Activated CD4-positive, alpha-beta T cell treated with anti-CD3 and anti-CD28 coated beads for 36 hours (primary cell): ENCODE measurements around the gene HINT2. TPM values are rescaled to one million over a fixed set of nuclear protein-coding genes. Genes with fewer than 3 reads are reported as not detected.

Source experiments
- ATAC-seq: fragments of 200-7000 bp; cut with Tn5 transposase; one replicate; pipeline ENCODE4 v1.10.0; 2021; ENCODE audit warnings: mild to moderate bottlenecking, moderate library complexity
- CTCF ChIA-PET: fragments of 350-600 bp; sonication (Branson Sonifier 250); formaldehyde crosslinking; loops from one replicate; lab custom pipeline; 2021; ENCODE audit warnings: antibody characterized with exemption; lab: Charles Lee
- POLR2A ChIA-PET: fragments of 350-600 bp; sonication (Branson Sonifier 250); formaldehyde crosslinking; loops from one replicate; lab custom pipeline; 2021; ENCODE audit warnings: antibody characterized with exemption, inconsistent platforms; lab: Charles Lee
- DNase-seq: peaks from one replicate; pipeline ENCODE4 v3.0.0-alpha.2; 2020
- H3K27ac Mint-ChIP-seq: one replicate; pipeline ENCODE4 v1.8.0; 2021; ENCODE audit warnings: mixed read lengths
- H3K27me3 Mint-ChIP-seq: one replicate; pipeline ENCODE4 v1.8.0; 2021; ENCODE audit warnings: mixed read lengths
- H3K36me3 Mint-ChIP-seq: one replicate; pipeline ENCODE4 v1.8.0; 2021; ENCODE audit warnings: low read depth, mixed read lengths
- H3K4me1 Mint-ChIP-seq: one replicate; pipeline ENCODE4 v1.8.0; 2021; ENCODE audit warnings: mixed read lengths
- H3K4me3 Mint-ChIP-seq: one replicate; pipeline ENCODE4 v1.8.0; 2021; ENCODE audit warnings: mild to moderate bottlenecking, moderate library complexity, mixed read lengths
- H3K9me3 Mint-ChIP-seq: one replicate; pipeline ENCODE4 v1.8.0; 2021; ENCODE audit warnings: low read depth, mixed read lengths
- intact Hi-C, 2 experiments: fragments of 100-400 bp; cut with DNase I in 1 of 2; cut with micrococcal nuclease in 1 of 2; formaldehyde crosslinking; loops; one replicate each; pipeline versions ENCODE4 v1.14.2 to v1.15.1; 2022 to 2024; cut with DNase I, micrococcal nuclease
- total RNA-seq, 2 experiments: library from RNA; stranded (reverse); gene quantifications; one replicate each; pipeline ENCODE4 v1.2.3, GENCODE V29; 2021

The HINT2 gene
- total RNA-seq, 2 experiments from 2014 or later, result 47.4 to 61.1 TPM

DNA sequence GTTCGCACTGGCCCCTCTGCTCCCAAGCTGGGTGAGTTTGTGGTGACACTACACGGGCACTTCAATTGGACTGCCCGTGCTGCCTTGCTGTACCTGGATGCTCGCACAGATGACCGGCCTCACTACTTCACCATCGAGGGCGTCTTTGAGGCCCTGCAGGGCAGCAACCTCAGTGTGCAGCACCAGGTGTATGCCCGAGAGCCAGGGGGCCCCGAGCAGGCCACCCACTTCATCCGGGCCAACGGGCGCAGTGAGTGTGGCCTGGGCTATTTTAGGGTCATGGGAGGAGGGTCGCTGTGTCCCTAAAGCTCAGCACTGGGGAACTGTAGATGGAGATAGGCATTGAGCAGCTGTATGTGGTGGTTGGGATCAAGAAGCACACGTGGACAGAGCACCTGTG, 22.0 kb downstream of the HINT2 start:
- intact Hi-C loops, result no loop called here
- CTCF ChIA-PET, result interaction anchor here (0.6 to 1.6 kb wide), 4 partner anchors 89 to 1186 kb away, joined by 3 to 6 read pairs (median 4); no protein-coding TSS in a partner anchor

DNA sequence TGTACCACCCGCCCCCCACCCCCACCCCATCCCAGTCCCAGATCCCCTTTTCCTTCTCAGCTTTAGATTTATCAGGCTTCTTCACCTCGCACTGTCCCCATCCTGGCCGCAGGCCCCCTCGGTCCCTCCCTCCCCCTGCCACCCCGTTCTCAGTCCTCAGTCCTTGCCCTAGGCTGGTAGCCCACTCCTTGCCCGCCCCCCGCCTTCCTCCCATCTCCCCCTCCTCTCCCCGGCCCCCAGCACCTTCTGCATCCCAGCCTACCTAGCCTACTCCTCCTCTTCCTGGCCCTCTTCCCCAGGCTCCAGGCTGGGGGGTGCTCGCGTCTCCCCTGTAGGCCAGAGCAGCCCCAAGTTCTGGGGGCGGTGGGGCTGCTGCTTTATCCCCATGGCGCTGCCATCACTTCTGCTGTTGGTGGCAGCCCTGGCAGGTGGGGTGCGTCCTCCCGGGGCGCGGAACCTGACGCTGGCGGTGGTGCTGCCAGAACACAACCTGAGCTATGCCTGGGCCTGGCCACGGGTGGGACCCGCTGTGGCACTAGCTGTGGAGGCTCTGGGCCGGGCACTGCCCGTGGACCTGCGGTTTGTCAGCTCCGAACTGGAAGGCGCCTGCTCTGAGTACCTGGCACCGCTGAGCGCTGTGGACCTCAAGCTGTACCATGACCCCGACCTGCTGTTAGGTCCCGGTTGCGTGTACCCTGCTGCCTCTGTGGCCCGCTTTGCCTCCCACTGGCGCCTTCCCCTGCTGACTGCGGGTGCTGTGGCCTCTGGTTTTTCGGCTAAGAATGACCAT, 22.6 kb downstream of the HINT2 start:
- H3K9me3 Mint-ChIP-seq, result no peaks in the 10 kb centered on the region
- peaks cover 2% of the 10 kb centered on the region for H3K36me3 Mint-ChIP-seq
- H3K27me3 Mint-ChIP-seq, result no peaks in the 10 kb centered on the region
- H3K27ac Mint-ChIP-seq, result no peak overlapping the region
- H3K4me1 Mint-ChIP-seq, result peaks cover 7% of the 10 kb centered on the region
- DNase-seq (no peak), ATAC-seq (no peak)
- intact Hi-C loops, result no loop called here
- no peak overlapping the region for H3K4me3 Mint-ChIP-seq
- ChIA-PET CTCF (interaction anchor here (0.6 to 1.6 kb wide), 5 partner anchors 32 to 1186 kb away, joined by 3 to 5 read pairs (median 3); no protein-coding TSS in a partner anchor), POLR2A (interaction anchor here (0.5 kb wide), 1 partner anchor 1147 kb away, joined by 6 read pairs; no protein-coding TSS in a partner anchor)

More for the DNA sequence above, 22.0 kb downstream of the HINT2 start:
- Mint-ChIP-seq H3K27me3 (no peaks in the 10 kb centered on the region), H3K4me3 (no peak overlapping the region), H3K36me3 (peaks cover 2% of the 10 kb centered on the region), H3K9me3 (no peaks in the 10 kb centered on the region), H3K27ac (no peak overlapping the region), H3K4me1 (peaks cover 10% of the 10 kb centered on the region)
- ATAC-seq (no peak), DNase-seq (no peak)
- POLR2A ChIA-PET, result no interaction called here

DNA sequence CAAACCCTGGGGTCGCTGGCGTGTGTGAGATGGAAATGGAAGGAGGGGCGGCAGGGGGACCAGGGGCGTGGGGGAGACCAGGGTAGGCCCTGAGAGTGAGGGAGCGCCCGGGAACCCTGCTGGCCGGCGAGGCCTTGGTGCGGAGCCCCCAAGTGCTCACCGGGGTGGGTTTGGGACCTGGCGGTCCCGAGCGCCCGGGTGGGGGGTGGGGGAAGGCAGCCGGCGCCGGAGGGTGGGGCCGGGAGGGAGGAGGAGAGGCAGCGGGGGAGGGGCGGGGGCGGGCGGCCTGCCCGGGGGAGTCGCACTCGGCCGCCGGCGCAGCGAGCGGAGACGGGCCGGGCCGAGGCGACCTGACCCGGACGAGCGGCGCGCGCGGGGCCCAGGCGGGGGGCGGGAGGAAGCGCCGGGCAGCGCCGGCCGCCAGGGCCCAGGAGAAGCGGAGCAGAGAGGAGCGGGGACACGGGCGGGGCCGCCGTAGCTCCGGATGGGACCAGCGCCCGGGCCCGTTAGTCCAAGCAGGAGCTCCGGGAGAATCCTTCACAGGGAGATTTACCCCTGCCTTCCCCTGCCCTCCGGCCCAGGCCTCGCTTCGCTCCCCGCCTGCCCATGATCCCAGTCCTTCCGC, 23.4 kb downstream of the HINT2 start, which contains the start of gene NPR2:
TSS of gene NPR2 (plus strand) at position 295 of the 625 bp plus-strand sequence. CDS start 818 bp downstream, outside the sequence.
- POLR2A ChIA-PET, result no interaction called here
- Mint-ChIP-seq H3K36me3 (peaks cover 5% of the 10 kb centered on the region), H3K27ac (no peak within 1 kb of the TSS), H3K27me3 (no peaks in the 10 kb centered on the region), H3K4me1 (peaks cover 3% of the 10 kb centered on the region), H3K9me3 (no peaks in the 10 kb centered on the region), H3K4me3 (no peak within 1 kb of the TSS)
- CTCF ChIA-PET, result interaction anchor here (0.6 to 1.6 kb wide), 2 partner anchors 91 to 121 kb away, joined by 3 to 5 read pairs; no protein-coding TSS in a partner anchor
- DNase-seq, result no peak
- ATAC-seq, result no peak
- intact Hi-C loops, result no loop called here

DNA sequence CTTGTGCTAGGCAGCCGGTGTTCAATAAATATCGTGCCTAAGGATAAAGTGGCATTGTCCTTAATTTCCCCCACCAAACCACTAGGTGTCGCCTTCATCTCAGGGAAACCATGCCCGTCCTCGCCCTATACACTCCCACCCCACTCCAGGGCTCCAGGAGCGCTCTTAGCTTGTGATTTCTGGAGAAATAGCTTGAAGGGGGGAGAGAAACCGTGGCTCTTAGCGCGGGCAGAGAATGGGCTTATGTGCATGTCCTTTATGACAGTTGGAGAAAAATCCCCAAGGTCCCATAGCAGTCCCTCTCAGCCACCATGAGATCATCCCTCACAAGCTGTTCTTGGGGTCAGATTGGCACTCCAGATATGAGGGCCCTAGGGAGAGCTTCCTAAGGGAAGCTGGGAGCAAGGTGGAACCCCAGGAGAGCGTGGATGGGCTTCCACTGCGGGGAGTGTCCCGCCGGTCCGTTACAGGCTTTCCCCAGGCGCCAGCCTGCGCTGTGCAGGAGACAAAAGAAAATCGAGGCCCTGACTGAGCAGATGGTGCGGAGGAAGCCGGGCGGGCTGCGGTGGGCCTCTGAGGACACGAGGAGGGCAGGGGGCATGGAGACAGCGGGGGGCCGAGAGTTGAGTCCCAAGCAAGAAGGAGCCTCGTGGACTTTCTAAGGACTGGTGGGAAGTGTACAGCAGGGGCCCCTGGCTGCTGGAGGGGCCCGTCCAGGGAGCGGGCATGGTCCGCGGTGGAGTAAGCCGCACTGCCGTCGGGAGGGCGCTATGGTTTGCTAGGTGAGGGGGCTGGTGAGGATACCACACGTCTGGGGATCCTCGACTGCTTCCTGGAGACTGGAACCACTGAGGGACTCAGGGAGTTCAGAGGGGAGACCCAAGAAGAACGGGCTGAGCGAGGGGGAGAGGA, 24.2 kb downstream of the HINT2 start:
- DNase-seq (peak; percentile 67), ATAC-seq (peak; percentile 94)
- Mint-ChIP-seq H3K27ac (no peak overlapping the region), H3K9me3 (no peaks in the 10 kb centered on the region), H3K4me3 (no peak overlapping the region), H3K27me3 (no peaks in the 10 kb centered on the region), H3K36me3 (peaks cover 9% of the 10 kb centered on the region), H3K4me1 (peaks cover 3% of the 10 kb centered on the region)
- CTCF ChIA-PET, result interaction anchor here (0.6 to 3.6 kb wide), 37 partner anchors 8 to 237 kb away, joined by 3 to 50 read pairs (median 4); partner anchors contain the start of genes CCDC107, FAM221B, HINT2 and RMRP
- intact Hi-C loops, result loop anchor here (1.0 kb wide), 2 partner anchors 36 to 92 kb away; no protein-coding TSS in a partner anchor
- POLR2A ChIA-PET, result interaction anchor here (0.5 kb wide), 1 partner anchor 312 kb away, joined by 4 read pairs; no protein-coding TSS in a partner anchor

DNA sequence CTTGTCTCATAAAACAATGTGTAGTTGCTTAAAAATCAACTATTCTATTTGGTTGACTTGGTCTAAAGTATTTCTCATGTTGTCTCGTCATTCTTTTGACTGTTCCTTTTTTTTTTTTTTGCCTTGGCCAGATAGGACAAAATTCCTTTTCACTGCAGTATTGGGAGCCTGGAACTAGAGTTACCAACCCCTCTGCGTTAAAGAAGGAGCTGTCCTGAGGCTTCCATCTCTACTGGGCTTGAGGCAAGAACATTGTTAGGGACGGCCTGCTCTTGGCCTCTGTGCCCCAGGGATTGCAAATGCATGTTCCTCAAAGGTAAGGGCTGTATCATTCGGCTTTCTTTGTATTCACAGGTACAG, 24.8 kb downstream of the HINT2 start:
- POLR2A ChIA-PET, result no interaction called here
- intact Hi-C loops, result loop anchor here (1.0 kb wide), 2 partner anchors 36 to 92 kb away; no protein-coding TSS in a partner anchor

DNA sequence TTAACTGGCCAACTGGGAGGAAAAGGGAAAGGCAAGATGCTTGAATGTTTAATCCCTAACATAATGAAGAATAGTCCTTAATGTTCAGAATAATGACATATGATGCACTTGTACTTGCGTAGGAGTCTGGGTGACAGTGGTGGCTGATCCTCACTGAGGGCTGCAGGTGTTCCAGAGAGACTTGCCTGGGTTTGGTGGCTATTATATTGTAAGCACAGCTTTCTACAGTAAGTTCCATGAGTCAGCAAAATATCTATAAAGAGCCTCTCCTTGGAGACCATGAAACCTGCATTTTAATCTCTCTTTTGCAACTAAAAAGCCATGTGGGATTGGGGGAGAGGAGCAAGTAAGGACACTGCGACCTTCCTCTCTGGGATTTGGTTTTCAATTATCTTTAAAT, 25.3 kb downstream of the HINT2 start:
- POLR2A ChIA-PET, result no interaction called here
- no peaks in the 10 kb centered on the region for H3K27me3 Mint-ChIP-seq
- peaks cover 12% of the 10 kb centered on the region for H3K36me3 Mint-ChIP-seq
- no peaks in the 10 kb centered on the region for H3K9me3 Mint-ChIP-seq
- H3K4me3 Mint-ChIP-seq, result no peak overlapping the region
- no peak for ATAC-seq
- no peak for DNase-seq
- H3K27ac Mint-ChIP-seq, result no peak overlapping the region
- peaks cover 3% of the 10 kb centered on the region for H3K4me1 Mint-ChIP-seq
- intact Hi-C loops, result no loop called here
- CTCF ChIA-PET, result interaction anchor here (0.6 to 3.6 kb wide), 28 partner anchors 7 to 236 kb away, joined by 3 to 50 read pairs (median 5); partner anchors contain the start of genes CCDC107, FAM221B, HINT2 and RMRP

More for the DNA sequence above, 24.8 kb downstream of the HINT2 start:
- Mint-ChIP-seq H3K9me3 (no peaks in the 10 kb centered on the region), H3K36me3 (peaks cover 10% of the 10 kb centered on the region), H3K27me3 (no peaks in the 10 kb centered on the region), H3K4me3 (no peak overlapping the region), H3K4me1 (peaks cover 3% of the 10 kb centered on the region), H3K27ac (no peak overlapping the region)
- DNase-seq, result no peak
- CTCF ChIA-PET, result interaction anchor here (0.6 to 3.6 kb wide), 34 partner anchors 8 to 236 kb away, joined by 3 to 50 read pairs (median 4); partner anchors contain the start of genes CCDC107, FAM221B, HINT2 and RMRP
- no peak for ATAC-seq

DNA sequence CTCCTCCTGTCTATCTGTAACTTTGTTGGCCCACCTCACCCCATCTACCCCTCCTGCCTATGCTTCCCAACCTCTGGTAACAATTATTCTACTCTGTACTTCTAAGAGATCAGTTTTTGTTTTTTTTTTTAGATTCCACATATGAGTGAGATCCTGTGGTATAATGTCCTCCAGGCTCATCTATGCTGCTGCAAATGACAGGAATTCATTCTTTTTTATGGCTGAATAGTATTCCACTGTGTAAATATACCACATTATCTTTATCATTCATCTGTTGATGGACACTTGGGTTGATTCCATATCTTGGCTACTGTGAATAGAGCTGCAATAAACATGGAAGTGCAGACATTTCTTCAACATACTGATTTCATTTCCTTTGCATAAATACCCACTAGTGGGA, 31.4 kb downstream of the HINT2 start:
- intact Hi-C loops, result no loop called here
- ChIA-PET CTCF (interaction anchor here (1.0 kb wide), 1 partner anchor 99 kb away, joined by 3 read pairs; no protein-coding TSS in a partner anchor), POLR2A (no interaction called here)
- ATAC-seq (no peak), DNase-seq (no peak)
- no peak overlapping the region for H3K4me3 Mint-ChIP-seq
- H3K36me3 Mint-ChIP-seq, result peaks cover 26% of the 10 kb centered on the region
- H3K27ac Mint-ChIP-seq, result no peak overlapping the region
- no peaks in the 10 kb centered on the region for H3K4me1 Mint-ChIP-seq
- no peaks in the 10 kb centered on the region for H3K9me3 Mint-ChIP-seq
- no peaks in the 10 kb centered on the region for H3K27me3 Mint-ChIP-seq

DNA sequence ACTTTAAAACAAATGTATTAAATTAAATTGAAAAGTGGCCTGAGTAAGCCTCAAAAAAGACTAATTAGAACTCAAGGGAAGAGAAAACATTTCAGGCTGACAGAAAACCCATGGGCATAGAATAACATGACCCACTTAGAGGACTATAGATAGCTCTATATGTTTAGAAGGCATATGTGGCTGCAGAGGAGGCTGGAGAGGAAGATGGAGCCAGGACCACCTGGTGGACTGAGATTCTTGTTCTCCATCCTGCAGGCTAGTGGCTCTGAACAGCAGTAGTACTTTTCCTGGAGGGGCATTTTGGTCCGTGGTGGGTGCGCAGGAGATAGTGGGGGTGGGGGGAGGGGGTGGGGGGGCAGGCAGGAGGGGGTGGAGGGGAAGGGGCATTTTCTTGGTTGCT, 33.8 kb downstream of the HINT2 start:
- CTCF ChIA-PET, result interaction anchor here (0.5 to 1.1 kb wide), 2 partner anchors 9 to 88 kb away, joined by 3 to 6 read pairs; no protein-coding TSS in a partner anchor
- intact Hi-C loops, result no loop called here
- Mint-ChIP-seq H3K4me1 (no peaks in the 10 kb centered on the region), H3K27me3 (no peaks in the 10 kb centered on the region), H3K4me3 (no peak overlapping the region), H3K27ac (no peak overlapping the region), H3K36me3 (peaks cover 23% of the 10 kb centered on the region), H3K9me3 (no peaks in the 10 kb centered on the region)
- POLR2A ChIA-PET, result no interaction called here
- DNase-seq, result no peak
- no peak for ATAC-seq

DNA sequence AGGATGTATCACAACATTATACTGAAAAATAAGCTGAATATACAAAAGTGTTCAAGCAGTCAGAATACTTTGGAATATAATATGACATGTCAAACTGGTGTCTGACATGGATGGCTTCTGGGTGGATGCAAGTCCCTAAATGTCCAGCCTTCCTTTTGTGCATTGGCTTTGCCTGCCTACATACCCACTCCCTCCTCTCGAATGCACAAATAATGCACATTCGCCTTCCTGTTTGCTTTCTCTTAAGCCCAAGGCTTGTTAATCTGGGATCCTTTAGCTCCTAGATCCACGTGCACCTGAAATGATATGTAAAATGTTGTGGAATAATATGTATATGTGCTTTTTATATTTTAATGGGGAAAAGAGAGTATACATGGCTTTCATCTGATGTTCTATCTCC, 36.3 kb downstream of the HINT2 start:
- DNase-seq (no peak), ATAC-seq (no peak)
- no peaks in the 10 kb centered on the region for H3K9me3 Mint-ChIP-seq
- intact Hi-C loops, result no loop called here
- ChIA-PET POLR2A (no interaction called here), CTCF (interaction anchor here (1.6 to 1.7 kb wide), 4 partner anchors 11 to 48 kb away, joined by 4 to 16 read pairs (median 6); no protein-coding TSS in a partner anchor)
- H3K4me3 Mint-ChIP-seq, result no peak overlapping the region
- H3K27ac Mint-ChIP-seq, result no peak overlapping the region
- no peaks in the 10 kb centered on the region for H3K27me3 Mint-ChIP-seq
- H3K36me3 Mint-ChIP-seq, result peaks cover 12% of the 10 kb centered on the region
- H3K4me1 Mint-ChIP-seq, result no peaks in the 10 kb centered on the region

DNA sequence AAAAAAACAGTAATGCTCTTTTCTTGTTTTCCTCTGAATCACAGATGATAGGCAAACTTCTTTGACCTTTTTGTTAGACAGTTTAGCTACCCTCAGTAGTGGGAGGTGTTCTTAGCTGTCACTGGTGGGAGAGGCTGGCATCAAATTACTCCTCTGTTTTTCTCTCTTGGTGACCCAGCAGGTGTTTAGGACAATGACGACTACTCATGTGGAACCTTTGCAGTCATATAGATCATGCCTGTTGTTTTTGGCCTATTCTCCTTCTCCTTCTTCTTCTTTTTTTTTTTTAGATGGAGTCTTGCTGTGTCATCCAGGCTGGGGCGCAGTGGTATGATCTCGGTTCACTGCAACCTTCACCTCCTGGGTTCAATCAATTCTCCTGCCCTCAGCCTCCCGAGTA, 38.8 kb downstream of the HINT2 start:
- CTCF ChIA-PET, result interaction anchor here (0.9 to 2.7 kb wide), 6 partner anchors 13 to 106 kb away, joined by 3 to 17 read pairs (median 5); no protein-coding TSS in a partner anchor
- POLR2A ChIA-PET, result interaction anchor here (0.6 to 1.1 kb wide), 2 partner anchors 28 to 120 kb away, joined by 3 to 4 read pairs; no protein-coding TSS in a partner anchor
- Mint-ChIP-seq H3K27me3 (no peaks in the 10 kb centered on the region), H3K27ac (no peak overlapping the region), H3K36me3 (peaks cover 8% of the 10 kb centered on the region), H3K4me3 (no peak overlapping the region), H3K9me3 (no peaks in the 10 kb centered on the region), H3K4me1 (no peaks in the 10 kb centered on the region)
- intact Hi-C loops, result no loop called here
- no peak for DNase-seq
- peak; percentile 55 for ATAC-seq
